GM12878 (cell line): Measurements from ENCODE around the gene CCDC169. TPM values are rescaled to one million over a fixed set of nuclear protein-coding genes. Genes with fewer than 3 reads are reported as not detected.
A peak's percentile ranks its signal among the peaks of the same experiment; 100 is the strongest.

Experiments
- BCL11A ChIP-seq: IDR thresholded peaks from 2 replicates; pipeline ENCODE4 v1.6.1; 2011; ENCODE audit warnings: low read depth, low read length
- CHD2 ChIP-seq: IDR thresholded peaks from 2 replicates; pipeline ENCODE4 v1.6.1; 2011; ENCODE audit warnings: low read depth, low read length, improper control_type of control experiment, borderline replicate concordance
- CHD4 ChIP-seq: fragments of 200-600 bp; sonication (generic); IDR thresholded peaks from 2 replicates; pipeline ENCODE4 v1.6.1; 2016; ENCODE audit warnings: mild to moderate bottlenecking
- CTCF ChIP-seq, 3 experiments: IDR thresholded peaks in 2 of 3; conservative IDR thresholded peaks in 1 of 3; 2 replicates each; pipeline ENCODE4 v1.5.1; 2011; ENCODE audit warnings: low read depth in 3 of 3, low read length in 3 of 3, mild to moderate bottlenecking in 3 of 3, control low read depth in 2 of 3, moderate library complexity in 2 of 3, inconsistent platforms in 1 of 3, mixed read lengths in 1 of 3; ENCODE audit not compliant: control insufficient read depth in 2 of 3, insufficient read depth in 1 of 3; ENCODE audit errors: extremely low read depth in 1 of 3
- E2F4 ChIP-seq: IDR thresholded peaks from 2 replicates; pipeline ENCODE4 v1.6.1; 2012; ENCODE audit warnings: low read depth, low read length, improper control_type of control experiment
- EED ChIP-seq: sonication (generic); IDR thresholded peaks from 2 replicates; pipeline ENCODE4 v1.6.1; 2016; ENCODE audit warnings: antibody characterized with exemption, low read depth
- EGR1 ChIP-seq, 2 experiments: IDR thresholded peaks; 1 replicate in 1 of 2; 2 replicates in 1 of 2; pipeline ENCODE4 v1.6.1; 2011 to 2012; ENCODE audit warnings: low read depth in 2 of 2, low read length in 2 of 2, borderline replicate concordance in 1 of 2, mild to moderate bottlenecking in 1 of 2, moderate library complexity in 1 of 2
- EP300 ChIP-seq, 2 experiments: fragments of 150-350 bp in 1 of 2; IDR thresholded peaks; 2 replicates each; pipeline ENCODE4 v1.6.1; 2011 to 2012; ENCODE audit warnings: low read depth in 2 of 2, low read length in 2 of 2, borderline replicate concordance in 1 of 2, improper control_type of control experiment in 1 of 2, inconsistent platforms in 1 of 2; ENCODE audit not compliant: control insufficient read depth in 1 of 2
- FOXK2 ChIP-seq: fragments of 450-650 bp; IDR thresholded peaks from 2 replicates; pipeline ENCODE4 v1.6.1; 2017; ENCODE audit warnings: mild to moderate bottlenecking, moderate library complexity
- FOXM1 ChIP-seq: IDR thresholded peaks from 2 replicates; pipeline ENCODE4 v1.6.1; 2012; ENCODE audit warnings: low read depth, mild to moderate bottlenecking, inconsistent platforms, low read length, moderate library complexity
- GATAD2B ChIP-seq: fragments of 450-650 bp; conservative IDR thresholded peaks from 2 replicates; pipeline ENCODE4 v1.6.1; 2017; ENCODE audit warnings: low read depth, mild to moderate bottlenecking, moderate library complexity
- HCFC1 ChIP-seq: fragments of 150-350 bp; IDR thresholded peaks from 2 replicates; pipeline ENCODE4 v1.6.1; 2014; ENCODE audit warnings: low read length
- HDAC2 ChIP-seq: fragments of 200-600 bp; sonication (generic); IDR thresholded peaks from 2 replicates; pipeline ENCODE4 v1.6.1; 2017
- KDM1A ChIP-seq: fragments of 200-600 bp; sonication (generic); IDR thresholded peaks from 2 replicates; pipeline ENCODE4 v1.6.1; 2016; ENCODE audit warnings: borderline replicate concordance
- MTA2 ChIP-seq: fragments of 450-650 bp; IDR thresholded peaks from 2 replicates; pipeline ENCODE4 v1.6.1; 2016; ENCODE audit warnings: low read depth, mild to moderate bottlenecking, moderate library complexity
- MYC ChIP-seq: IDR thresholded peaks from 2 replicates; pipeline ENCODE4 v1.6.1; 2011; ENCODE audit warnings: mild to moderate bottlenecking, low read length, moderate library complexity, inconsistent platforms; ENCODE audit not compliant: insufficient read depth, insufficient replicate concordance, insufficient read length, severe bottlenecking
- NFXL1 ChIP-seq: fragments of 450-650 bp; IDR thresholded peaks from 2 replicates; pipeline ENCODE4 v1.6.1; 2017; ENCODE audit warnings: antibody characterized with exemption, mild to moderate bottlenecking, borderline replicate concordance
- NKRF ChIP-seq: fragments of 450-650 bp; conservative IDR thresholded peaks from 2 replicates; pipeline ENCODE4 v1.6.1; 2017; ENCODE audit warnings: mild to moderate bottlenecking, moderate library complexity
- RAD51 ChIP-seq: fragments of 450-650 bp; IDR thresholded peaks from 2 replicates; pipeline ENCODE4 v1.6.1; 2016; ENCODE audit warnings: moderate library complexity, mild to moderate bottlenecking, inconsistent platforms
- RBBP5 ChIP-seq: fragments of 200-600 bp; sonication (generic); conservative IDR thresholded peaks from 2 replicates; pipeline ENCODE4 v1.6.1; 2016
- RELA ChIP-seq: fragments of 450-650 bp; IDR thresholded peaks from 2 replicates; pipeline ENCODE4 v1.8.0; 2014; ENCODE audit warnings: borderline replicate concordance; ENCODE audit not compliant: partially characterized antibody
- SMAD1 ChIP-seq: fragments of 450-650 bp; IDR thresholded peaks from 2 replicates; pipeline ENCODE4 v1.6.1; 2018; ENCODE audit warnings: mild to moderate bottlenecking, low read depth; ENCODE audit not compliant: partially characterized antibody
- SMC3 ChIP-seq: IDR thresholded peaks from 2 replicates; pipeline ENCODE4 v1.6.1; 2011; ENCODE audit warnings: low read length, improper control_type of control experiment, borderline replicate concordance
- STAT1 ChIP-seq: fragments of 450-650 bp; conservative IDR thresholded peaks from 2 replicates; pipeline ENCODE4 v1.6.1; 2014; ENCODE audit warnings: antibody characterized with exemption, mild to moderate bottlenecking
- SUZ12 ChIP-seq: fragments of 200-600 bp; sonication (generic); IDR thresholded peaks from one replicate; pipeline ENCODE4 v1.6.1; 2018; ENCODE audit warnings: antibody characterized with exemption, mild to moderate bottlenecking; ENCODE audit not compliant: unreplicated experiment
- TCF12 ChIP-seq: IDR thresholded peaks from 2 replicates; pipeline ENCODE4 v1.6.1; 2011; ENCODE audit warnings: low read depth, mild to moderate bottlenecking, low read length
- WRNIP1 ChIP-seq: IDR thresholded peaks from 2 replicates; pipeline ENCODE4 v1.6.1; 2011; ENCODE audit warnings: low read depth, low read length, improper control_type of control experiment, borderline replicate concordance
- polyA plus RNA-seq, 11 experiments: library from polyadenylated mRNA; depleted of rRNA in 4 of 11; unstranded in 6 of 11; stranded (reverse) in 5 of 11; fragments of >200 nt; fragmentation: Nextera tagmentation in 4 of 11; fragmentation: Illumina TruSeq in 1 of 11; extraction: Ambion mirVana in 4 of 11; extraction: Trizol in 1 of 11; gene quantifications; 1 replicate in 1 of 11; 2 replicates in 10 of 11; pipeline versions ENCODE4 v1.2.1 to v1.2.3, GENCODE V29; 2011 to 2016; ENCODE audit warnings: inconsistent platforms in 2 of 11, missing spikeins in 2 of 11, low read depth in 1 of 11
- total RNA-seq, 4 experiments: library from RNA; depleted of rRNA in 3 of 4; stranded (reverse); fragments of >200 nt in 3 of 4; fragmentation: Illumina TruSeq in 1 of 4; extraction: Trizol in 1 of 4; gene quantifications; 2 replicates each; pipeline versions ENCODE4 v1.2.1 to v1.2.3, GENCODE V29; 2013 to 2021

CCDC169 gene
- total and polyA plus RNA-seq, 10 of the 15 experiments (the other 5 are each of a cell fraction or from before 2014, with no cell fraction given), result 0.13 to 1.4 (median 0.24) TPM; not detected in 4

- no peak for TF ChIP-seq E2F4
- TF ChIP-seq RBBP5, result no peak
- peak; percentile 59 for TF ChIP-seq RELA
- no peak for TF ChIP-seq FOXM1
- 0 out of 2 replicates have a peak, but pooled peaks have one; percentile 63 for TF ChIP-seq STAT1
- peak; percentile 55; the same call in 1 of the 2 replicates for TF ChIP-seq CHD2
- no peak for TF ChIP-seq EED
- TF ChIP-seq WRNIP1, result no peak
- peak; percentile 78 for TF ChIP-seq SMC3
- TF ChIP-seq BCL11A, result no peak
- TF ChIP-seq MYC, result no peak
- no peak for TF ChIP-seq EP300 (IDR thresholded peaks at IDR 0.05; ENCODE audit: borderline replicate concordance in 1 of 2, control insufficient read depth in 1 of 2, low read depth in 2 of 2, low read length in 2 of 2)
- TF ChIP-seq SUZ12, result no peak
- TF ChIP-seq MTA2, result no peak
- no peak for TF ChIP-seq TCF12
- TF ChIP-seq GATAD2B, result peak; percentile 100
- TF ChIP-seq HDAC2, result no peak
- TF ChIP-seq HCFC1, result no peak
- no peak for TF ChIP-seq NFXL1
- TF ChIP-seq EGR1 (IDR thresholded peaks at IDR 0.05; ENCODE audit: borderline replicate concordance in 1 of 2, low read depth in 2 of 2, low read length in 2 of 2), result no peak
- peak; percentile 95 to 98 (median 96) for TF ChIP-seq CTCF (IDR thresholded peaks at IDR 0.05 in 2 of 3, conservative IDR thresholded peaks at IDR 0.05 in 1 of 3; ENCODE audit: control insufficient read depth in 2 of 3, extremely low read depth in 1 of 3, insufficient read depth in 1 of 3, low read depth in 3 of 3, low read length in 3 of 3)
- no peak for TF ChIP-seq CHD4
- TF ChIP-seq RAD51, result peak; percentile 86
- TF ChIP-seq FOXK2, result peak; percentile 57; the same call in 1 of the 2 replicates
- TF ChIP-seq NKRF, result peak; percentile 83
- no peak for TF ChIP-seq KDM1A
- TF ChIP-seq SMAD1, result no peak
These were observed 48.8 kb upstream of the CCDC169 start, which contains the start of gene SPART (continued) for GRCh38 chr13:36346222-36347083.
